ENCODE results near the gene TTR. TPM values are rescaled to one million over a fixed set of nuclear protein-coding genes. Genes with fewer than 3 reads are reported as not detected.
A peak's percentile ranks its signal among the peaks of the same experiment; 100 is the strongest.

The TTR gene
- total RNA-seq, 1 donor: not detected

GRCh38 chr18:31585991-31586390, 5.7 kb upstream of the TTR start:
- DNase-seq (ENCODE audit: low read depth): no peak
- H3K4me3 ChIP-seq (ENCODE audit: low read depth, low read length): no peak overlapping the region
- TF ChIP-seq CTCF (IDR thresholded peaks at IDR 0.05; ENCODE audit: insufficient read depth, low read depth, low read length): no peak

GRCh38 chr18:31586616-31587015, 5.1 kb upstream of the TTR start:
- TF ChIP-seq CTCF (IDR thresholded peaks at IDR 0.05; ENCODE audit: insufficient read depth, low read depth, low read length): no peak
- H3K4me3 ChIP-seq (ENCODE audit: low read depth, low read length): no peak overlapping the region
- no peak for DNase-seq (ENCODE audit: low read depth)

GRCh38 chr18:31587529-31587928, 4.1 kb upstream of the TTR start:
- peak; percentile 92 for DNase-seq (ENCODE audit: low read depth)
- H3K4me3 ChIP-seq (ENCODE audit: low read depth, low read length): no peak overlapping the region
- TF ChIP-seq CTCF (IDR thresholded peaks at IDR 0.05; ENCODE audit: insufficient read depth, low read depth, low read length): no peak

- TF ChIP-seq CTCF (IDR thresholded peaks at IDR 0.05; ENCODE audit: insufficient read depth, low read depth, low read length): no peak
- no peak overlapping the region for H3K4me3 ChIP-seq (ENCODE audit: low read depth, low read length)
- no peak for DNase-seq (ENCODE audit: low read depth)
Measured at GRCh38 chr18:31590570-31590969, 1.1 kb upstream of the TTR start.

GRCh38 chr18:31591113-31591512, 564 bp upstream of the TTR start:
- DNase-seq (ENCODE audit: low read depth): no peak
- TF ChIP-seq CTCF (IDR thresholded peaks at IDR 0.05; ENCODE audit: insufficient read depth, low read depth, low read length): no peak

GRCh38 chr18:31592506-31593157, 955 bp downstream of the TTR start:
- H3K4me3 ChIP-seq (ENCODE audit: low read depth, low read length): no peak overlapping the region
- no peak for TF ChIP-seq CTCF (IDR thresholded peaks at IDR 0.05; ENCODE audit: insufficient read depth, low read depth, low read length)
- no peak for DNase-seq (ENCODE audit: low read depth)

More at GRCh38 chr18:31591113-31591512, 564 bp upstream of the TTR start:
- no peak overlapping the region for H3K4me3 ChIP-seq (ENCODE audit: low read depth, low read length)
